ENCODE results near the gene STRAP. TPM values are rescaled to one million over a fixed set of nuclear protein-coding genes. Genes with fewer than 3 reads are reported as not detected.

Gene STRAP, protein sequence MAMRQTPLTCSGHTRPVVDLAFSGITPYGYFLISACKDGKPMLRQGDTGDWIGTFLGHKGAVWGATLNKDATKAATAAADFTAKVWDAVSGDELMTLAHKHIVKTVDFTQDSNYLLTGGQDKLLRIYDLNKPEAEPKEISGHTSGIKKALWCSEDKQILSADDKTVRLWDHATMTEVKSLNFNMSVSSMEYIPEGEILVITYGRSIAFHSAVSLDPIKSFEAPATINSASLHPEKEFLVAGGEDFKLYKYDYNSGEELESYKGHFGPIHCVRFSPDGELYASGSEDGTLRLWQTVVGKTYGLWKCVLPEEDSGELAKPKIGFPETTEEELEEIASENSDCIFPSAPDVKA
- total RNA-seq = 69.6 TPM

DNA sequence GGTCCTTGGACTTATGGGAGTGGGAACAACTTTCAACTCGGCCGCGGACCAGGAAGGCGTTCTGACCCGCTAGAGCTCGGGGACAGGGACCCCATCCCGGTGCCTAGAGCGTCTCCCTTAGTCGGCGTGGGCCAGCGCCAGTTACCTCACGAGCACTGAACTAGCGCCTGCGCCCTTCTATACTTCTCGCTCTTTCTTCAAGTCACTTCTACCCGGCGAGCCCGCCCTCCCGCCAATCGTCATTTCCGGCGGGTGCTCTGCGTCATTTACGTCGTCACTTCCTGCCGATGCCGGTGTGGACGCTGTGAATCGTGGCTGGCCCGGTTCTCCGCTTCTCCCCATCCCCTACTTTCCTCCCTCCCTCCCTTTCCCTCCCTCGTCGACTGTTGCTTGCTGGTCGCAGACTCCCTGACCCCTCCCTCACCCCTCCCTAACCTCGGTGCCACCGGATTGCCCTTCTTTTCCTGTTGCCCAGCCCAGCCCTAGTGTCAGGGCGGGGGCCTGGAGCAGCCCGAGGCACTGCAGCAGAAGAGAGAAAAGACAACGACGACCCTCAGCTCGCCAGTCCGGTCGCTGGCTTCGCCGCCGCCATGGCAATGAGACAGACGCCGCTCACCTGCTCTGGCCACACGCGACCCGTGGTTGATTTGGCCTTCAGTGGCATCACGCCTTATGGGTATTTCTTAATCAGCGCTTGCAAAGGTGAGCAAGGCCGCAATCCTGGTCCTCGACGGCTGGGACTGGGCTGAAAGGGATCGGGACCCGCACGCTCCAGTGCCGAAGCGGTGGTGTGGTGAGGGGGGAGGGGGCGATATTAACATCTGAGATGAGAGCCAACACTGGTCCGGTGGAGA lies at the start of gene STRAP:
STRAP (plus strand) TSS at position 270 of the 854 bp plus-strand sequence; CDS start at position 591, 321 bp downstream.
- intact Hi-C loops (cut with DNase I) = no loop called here
- peak; percentile 99 for ATAC-seq
- DNase-seq (ENCODE audit: low spot score) = peak; percentile 98

DNA sequence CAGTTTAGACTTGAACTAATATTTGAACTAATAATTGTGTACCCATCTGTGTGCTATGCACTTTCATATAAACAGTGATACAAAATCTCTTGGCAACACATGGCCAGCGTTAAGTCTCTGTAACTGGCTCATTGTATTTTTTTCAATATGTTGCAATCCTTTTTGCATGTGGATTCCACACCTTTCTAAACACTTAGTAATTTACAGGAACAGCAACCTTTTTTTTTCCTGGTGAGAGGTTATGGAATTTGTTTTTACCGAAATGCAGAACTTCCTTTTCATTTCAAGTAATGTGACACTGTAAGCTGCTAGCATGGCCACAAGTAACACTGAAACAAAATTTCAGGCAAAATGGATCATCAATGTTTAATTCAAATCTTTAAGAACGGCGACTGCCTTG lies 47.6 kb upstream of the STRAP start:
- ATAC-seq = no peak
- intact Hi-C loops (cut with DNase I) = no loop called here
- no peak for DNase-seq (ENCODE audit: low spot score)

DNA sequence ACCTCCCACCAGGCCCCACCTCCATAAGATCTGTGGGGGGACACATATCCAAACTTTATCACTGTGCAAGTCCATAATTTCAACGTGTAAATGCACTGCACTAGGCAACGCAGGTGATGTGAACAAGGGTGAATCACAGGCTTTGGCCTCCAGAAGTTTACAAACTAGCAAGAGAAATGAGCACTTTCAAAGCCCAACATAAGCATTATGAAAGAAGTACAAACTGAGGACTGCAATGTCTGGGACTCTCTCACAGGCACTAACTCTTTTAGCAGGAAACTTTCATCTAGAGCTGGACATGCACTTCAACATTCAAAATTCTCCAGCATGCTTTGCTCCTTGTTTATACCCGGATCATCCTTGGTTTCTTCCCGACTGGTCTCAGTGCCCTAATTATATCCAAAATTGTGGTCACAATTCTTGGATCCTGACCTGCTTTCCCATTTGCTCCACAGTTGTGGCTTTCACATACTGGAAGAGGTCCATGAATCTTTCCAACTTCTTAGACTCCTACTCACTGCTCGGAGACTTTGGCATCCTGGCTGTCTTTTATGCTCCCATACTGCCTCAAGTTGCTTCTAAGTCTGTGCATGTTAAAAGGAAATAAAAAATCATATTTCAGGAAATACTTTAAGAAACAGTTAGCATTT lies 44.9 kb upstream of the STRAP start:
- ATAC-seq (peak; percentile 84), DNase-seq (ENCODE audit: low spot score) (no peak)
- intact Hi-C loops (cut with DNase I) = no loop called here

DNA sequence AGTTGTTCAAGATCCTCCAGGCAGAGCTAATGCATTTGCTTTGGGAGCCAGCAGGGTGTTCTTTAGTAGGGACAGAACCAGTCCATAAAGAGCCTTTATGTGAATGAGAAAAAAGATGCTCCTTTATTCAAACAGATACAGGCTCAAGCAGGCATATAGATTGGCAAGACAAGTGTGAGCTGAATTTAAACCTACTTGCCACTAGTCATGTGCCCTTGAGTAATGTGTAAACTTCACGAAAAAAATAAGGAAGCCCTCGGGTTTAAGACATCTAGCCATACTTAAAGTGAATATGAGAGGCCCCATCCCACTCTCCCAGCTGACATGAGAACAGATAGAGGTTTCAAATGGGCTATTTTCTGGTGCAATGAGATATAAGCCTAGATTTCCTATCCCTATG lies 43.1 kb upstream of the STRAP start:
- ATAC-seq (no peak), DNase-seq (ENCODE audit: low spot score) (no peak)
- intact Hi-C loops (cut with DNase I) = no loop called here

DNA sequence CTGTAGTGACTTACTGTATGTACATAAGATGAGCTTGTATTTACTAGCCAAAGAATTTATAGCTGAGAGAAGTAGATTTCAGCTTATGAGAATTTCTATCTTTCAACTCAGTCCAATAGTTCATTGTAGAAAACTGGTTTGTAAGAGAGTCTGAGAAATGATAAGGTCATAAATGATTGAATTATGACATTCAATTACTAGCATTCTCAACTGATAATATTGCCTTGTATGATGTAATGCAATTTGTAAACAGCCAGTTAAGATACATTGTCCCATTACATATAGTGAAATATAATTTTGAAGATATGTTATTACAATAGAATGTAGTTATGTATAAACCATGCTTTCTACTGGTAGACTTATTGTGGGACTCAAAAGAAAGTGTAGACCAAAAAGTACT lies 42.5 kb upstream of the STRAP start:
- intact Hi-C loops (cut with DNase I) = no loop called here
- DNase-seq (ENCODE audit: low spot score) (no peak), ATAC-seq (no peak)

DNA sequence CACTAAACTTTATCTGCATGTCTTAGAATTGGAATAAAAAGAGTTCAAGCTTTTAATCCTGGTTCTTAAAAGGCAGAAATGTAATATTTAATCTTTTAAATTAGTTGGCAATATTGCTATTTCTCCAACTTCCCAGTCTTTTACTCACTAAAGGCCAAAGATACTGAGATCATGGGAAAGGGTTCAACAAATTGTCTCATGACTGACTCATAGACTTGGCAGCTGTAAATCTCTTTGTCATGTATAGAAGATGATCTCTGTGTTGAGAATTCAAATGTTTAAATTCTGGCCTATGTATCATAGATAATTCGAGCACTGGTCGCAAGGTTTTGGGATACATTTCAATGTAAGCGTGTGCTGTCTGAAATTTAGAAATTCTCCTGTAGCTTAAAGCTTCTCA lies 40.1 kb upstream of the STRAP start:
- ATAC-seq = no peak
- intact Hi-C loops (cut with DNase I) = no loop called here
- DNase-seq (ENCODE audit: low spot score) = no peak

DNA sequence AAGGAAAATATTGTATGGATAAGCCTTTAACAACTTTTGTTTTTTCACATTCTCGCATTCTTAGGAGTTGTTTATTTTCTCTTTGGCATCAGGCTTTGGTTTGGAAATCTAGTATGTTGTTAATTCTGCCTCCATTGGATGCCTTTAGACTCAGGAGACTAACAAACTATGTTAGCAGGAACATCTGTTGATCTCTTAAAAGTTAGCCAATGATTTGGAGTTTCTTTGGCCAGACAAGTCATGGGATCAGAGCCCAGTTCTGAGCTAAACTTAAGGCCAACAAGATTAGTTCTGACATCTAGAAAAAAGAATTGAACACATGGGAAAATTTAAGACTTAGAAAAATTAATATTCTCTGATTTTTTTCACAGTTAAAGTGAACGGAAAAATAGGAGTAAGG lies 35.3 kb upstream of the STRAP start:
- intact Hi-C loops (cut with DNase I) = no loop called here
- DNase-seq (ENCODE audit: low spot score) (no peak), ATAC-seq (peak; percentile 95)

DNA sequence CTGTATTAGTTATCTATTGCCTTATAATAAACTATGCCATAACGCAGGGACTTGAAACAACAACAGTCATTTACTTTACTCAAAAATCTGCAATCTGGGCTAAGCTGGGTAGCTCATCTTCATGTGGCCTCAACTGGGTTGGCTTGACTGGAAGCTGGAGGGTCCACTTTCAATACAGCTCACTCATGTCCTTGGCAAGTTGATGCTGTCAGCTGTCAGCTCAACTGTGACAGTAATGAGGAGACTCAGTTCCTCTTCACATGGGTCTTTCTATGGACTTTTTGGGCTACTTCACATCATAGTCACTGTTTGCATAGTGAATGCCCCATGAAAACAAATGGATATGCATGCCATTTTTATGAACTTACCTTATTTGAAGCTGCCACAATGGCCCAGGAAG lies 33.6 kb upstream of the STRAP start:
- ATAC-seq (no peak), DNase-seq (ENCODE audit: low spot score) (no peak)
- intact Hi-C loops (cut with DNase I) = no loop called here

DNA sequence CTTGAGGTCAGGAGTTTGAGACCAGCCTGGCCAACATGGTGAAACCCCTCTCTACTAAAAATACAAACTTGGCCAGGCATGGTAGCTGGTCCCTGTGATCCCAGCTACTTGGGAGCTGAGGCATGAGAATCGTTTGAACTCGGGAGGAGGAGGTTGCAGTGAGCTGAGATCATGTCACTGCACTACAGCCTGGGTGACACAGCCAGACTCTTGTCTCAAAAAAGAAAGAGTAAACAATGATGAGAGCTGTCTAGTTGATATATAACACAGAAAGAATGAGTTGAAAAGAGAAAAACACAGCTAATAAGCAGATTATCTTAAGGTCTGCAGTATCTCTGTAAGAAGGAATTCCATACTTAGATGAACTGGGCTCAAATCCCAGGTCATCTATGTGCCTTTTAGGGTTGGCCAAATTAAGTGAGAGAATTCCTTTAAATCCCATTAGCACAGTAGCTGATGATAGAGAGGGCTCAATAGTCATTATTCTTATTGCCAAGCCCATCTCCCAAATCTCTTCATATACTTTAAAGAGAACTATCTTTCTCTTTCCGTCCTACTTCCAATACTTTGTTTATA lies 31.1 kb upstream of the STRAP start:
- ATAC-seq (no peak), DNase-seq (ENCODE audit: low spot score) (no peak)
- intact Hi-C loops (cut with DNase I) = no loop called here

DNA sequence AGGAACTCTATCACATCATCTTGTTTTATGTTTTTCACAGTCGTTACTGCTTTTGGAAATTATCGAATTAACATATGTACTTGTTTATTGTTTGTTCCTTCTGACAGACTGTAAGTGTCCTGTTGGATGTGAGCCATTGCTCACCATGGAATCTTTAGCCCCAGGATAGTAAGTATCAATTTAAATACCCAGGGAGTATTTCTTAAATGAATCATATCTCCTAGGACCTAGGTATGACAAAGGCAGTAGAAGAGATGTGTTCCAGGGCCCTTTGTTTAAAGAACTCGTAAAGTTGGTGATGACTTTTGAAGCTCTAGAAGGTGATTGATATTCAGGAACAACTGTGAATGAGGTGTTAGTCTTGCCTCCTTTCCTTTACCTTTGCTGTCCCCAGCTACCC lies 30.3 kb upstream of the STRAP start:
- ATAC-seq (no peak), DNase-seq (ENCODE audit: low spot score) (no peak)
- intact Hi-C loops (cut with DNase I) = no loop called here

DNA sequence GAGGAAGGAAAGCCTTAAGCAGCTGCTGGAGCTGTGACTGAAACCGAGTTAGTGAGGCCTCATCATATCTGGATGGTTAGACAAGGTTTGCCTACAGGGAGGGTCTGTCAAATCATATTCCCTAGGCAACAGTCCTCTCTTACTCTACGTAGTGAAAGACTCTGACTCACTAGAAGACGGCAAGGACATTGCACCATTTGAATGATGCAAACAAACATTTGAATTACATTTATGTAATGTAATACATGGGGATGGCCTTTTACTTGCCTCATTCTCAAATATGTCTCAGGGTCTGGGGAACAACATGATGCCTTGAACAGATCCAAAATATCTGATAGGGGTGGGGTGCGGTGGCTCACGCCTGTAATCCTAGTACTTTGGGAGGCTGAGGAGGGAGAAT lies 29.8 kb upstream of the STRAP start:
- DNase-seq (ENCODE audit: low spot score) = no peak
- ATAC-seq = no peak
- intact Hi-C loops (cut with DNase I) = no loop called here

DNA sequence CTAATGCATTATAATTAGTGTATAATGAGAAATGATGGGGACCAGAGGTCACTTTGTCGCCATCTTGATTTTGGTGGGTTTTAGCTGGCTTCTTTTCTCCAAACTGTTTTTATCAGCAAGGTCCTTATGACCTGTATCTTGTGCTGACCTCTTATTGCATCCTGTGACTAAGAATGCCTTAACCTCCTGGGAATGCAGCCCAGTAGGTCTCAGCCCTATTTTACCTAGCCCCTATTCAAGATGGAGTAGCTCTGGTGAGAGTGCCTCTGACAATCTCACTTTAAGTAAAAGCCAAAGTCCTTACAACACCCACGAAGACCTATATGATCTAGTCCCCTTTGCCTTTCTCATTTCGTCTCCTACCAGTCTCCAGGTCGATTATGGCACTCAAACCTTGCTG lies 28.3 kb upstream of the STRAP start:
- no peak for ATAC-seq
- DNase-seq (ENCODE audit: low spot score) = no peak
- intact Hi-C loops (cut with DNase I) = no loop called here

DNA sequence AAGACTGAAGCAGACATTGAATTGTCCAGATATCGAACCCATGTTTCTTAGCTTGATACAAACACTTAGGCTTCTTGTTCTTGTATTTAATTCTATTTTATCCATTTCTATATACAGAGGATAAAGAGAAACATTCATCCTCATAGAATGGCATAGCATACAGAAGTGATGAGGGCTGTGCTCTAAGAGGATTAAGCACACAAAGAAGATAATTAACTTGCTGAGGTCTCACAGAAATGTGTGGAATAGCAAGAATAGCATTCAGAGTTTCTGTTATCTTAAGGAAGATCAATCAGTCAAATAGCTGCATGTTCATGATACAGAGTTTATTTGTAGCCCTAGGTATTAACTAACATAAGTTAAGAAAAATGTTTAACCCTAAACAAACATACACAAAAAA lies 27.3 kb upstream of the STRAP start:
- intact Hi-C loops (cut with DNase I) = loop anchor here (5.0 kb wide), 1 partner anchor 263 kb away; no protein-coding TSS in a partner anchor
- no peak for ATAC-seq
- no peak for DNase-seq (ENCODE audit: low spot score)

DNA sequence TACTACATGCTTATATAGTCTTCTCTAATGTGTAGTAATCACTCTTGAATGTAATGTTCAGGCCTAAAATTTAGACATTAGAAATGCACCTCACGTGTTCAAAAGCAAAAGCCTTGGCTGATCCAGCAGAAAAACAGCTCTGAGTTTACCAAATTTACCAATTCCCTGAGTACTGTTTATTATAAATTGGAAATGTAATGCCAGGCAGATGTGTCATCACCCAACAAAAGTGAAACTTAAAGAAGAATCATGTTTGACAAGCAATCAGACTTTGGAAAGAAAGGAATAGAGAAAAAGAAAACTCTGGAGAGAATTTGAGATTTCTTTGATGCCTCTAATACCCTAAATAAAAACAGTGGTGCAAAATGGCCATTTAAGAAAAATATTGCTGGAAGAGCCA lies 26.5 kb upstream of the STRAP start:
- intact Hi-C loops (cut with DNase I) = loop anchor here (5.0 kb wide), 1 partner anchor 263 kb away; no protein-coding TSS in a partner anchor
- ATAC-seq (no peak), DNase-seq (ENCODE audit: low spot score) (no peak)

DNA sequence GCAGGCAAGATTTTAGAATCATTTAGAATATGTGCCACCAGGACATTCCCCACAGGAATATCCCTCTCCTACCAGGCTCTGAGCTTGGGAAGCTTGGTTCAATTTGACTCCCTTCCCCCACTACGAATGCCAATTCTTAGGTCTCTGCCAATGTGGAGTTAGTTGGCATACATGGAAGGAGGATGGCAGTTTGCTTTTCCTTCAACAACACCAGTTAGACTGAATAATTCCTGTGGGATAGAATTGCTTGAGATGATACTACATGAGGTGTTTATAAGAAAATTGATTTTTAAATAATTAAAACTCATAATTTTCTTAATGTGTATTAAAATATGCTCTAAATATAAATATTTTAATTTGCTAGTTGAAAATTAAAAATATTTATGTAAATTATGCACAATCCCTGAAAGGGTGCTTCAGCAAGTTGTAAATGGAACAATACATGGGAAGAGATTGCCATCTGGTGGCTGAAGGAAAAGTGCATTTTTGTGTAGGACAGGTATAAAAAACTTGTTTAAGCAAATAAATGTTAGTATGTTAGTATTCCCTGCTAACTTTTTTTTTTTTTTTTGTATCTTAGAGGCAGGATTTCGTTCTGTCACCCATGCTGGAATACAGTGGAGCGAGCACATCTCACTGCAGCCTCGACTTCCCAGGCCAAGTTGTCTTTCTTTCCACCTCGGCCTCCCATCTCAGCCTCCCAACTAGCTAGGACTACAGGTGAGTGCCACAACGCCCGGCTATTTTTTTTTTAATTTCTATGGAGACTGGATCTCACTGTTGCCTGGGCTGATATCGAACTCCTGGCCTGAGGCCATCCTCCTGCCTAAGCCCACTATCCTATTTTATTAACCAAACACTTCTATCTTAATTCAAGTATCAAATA lies 25.8 kb upstream of the STRAP start:
- no peak for DNase-seq (ENCODE audit: low spot score)
- ATAC-seq = peak; percentile 86
- intact Hi-C loops (cut with DNase I) = loop anchor here (5.0 kb wide), 1 partner anchor 264 kb away; no protein-coding TSS in a partner anchor

DNA sequence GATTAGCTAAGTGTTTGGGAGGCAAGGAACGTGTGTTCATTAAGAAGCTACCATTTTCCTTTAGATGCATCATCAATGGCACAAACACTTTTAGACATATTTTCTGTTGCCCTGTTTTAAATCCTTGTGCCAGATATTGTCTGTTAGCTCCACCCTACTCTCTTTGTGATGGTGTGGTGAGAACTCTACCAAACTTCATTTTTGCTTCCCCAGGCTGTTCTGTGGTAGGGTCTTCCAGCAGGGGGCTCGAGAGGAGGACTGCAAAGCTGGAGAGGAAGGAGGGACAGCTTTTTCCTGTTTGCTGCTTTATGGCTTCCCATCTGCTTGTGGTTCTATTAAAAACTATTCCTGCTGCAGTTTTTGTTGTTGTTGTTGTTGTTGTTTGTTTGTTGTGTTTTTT lies 23.8 kb upstream of the STRAP start:
- DNase-seq (ENCODE audit: low spot score) (no peak), ATAC-seq (no peak)
- intact Hi-C loops (cut with DNase I) = loop anchor here (5.0 kb wide), 1 partner anchor 266 kb away; no protein-coding TSS in a partner anchor

DNA sequence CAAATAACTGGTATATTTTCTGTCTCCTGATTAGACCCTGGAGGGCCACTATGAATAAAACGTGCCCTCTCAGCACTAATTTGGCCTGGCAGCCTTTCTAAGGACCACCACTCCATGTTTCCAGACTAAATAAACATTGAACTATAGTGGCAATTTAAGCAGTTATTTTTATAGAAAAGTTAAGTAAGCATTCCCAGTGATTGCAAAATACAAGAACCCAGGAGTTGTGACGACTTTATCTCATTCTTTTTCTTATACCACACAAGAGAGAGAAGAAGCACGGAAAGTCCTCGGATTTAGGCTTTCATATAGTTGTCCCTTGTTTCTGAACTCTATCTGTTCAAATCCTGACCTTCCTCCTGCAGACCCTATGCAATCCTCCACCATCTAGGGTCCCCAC lies 23.1 kb upstream of the STRAP start:
- no peak for ATAC-seq
- intact Hi-C loops (cut with DNase I) = loop anchor here (5.0 kb wide), 1 partner anchor 267 kb away; no protein-coding TSS in a partner anchor
- DNase-seq (ENCODE audit: low spot score) = no peak

DNA sequence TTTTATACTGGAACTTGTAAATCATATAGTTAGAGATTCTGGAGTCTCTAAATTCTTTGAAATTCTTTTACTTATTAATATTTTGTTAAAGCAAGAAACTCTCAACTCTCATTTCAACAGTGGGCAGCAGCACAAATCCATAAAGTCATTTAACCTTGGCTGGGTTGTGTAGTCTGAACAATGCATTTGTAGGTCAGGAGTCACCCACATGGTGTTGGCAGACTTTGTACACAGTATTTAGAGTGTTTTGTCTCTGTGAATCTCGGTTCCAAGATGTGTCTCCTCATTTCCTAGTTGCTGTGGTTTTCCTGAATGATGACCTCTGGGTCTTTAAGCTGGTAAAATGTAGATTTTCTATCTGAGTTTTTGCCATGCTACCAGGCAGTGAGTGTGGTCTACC lies 20.8 kb upstream of the STRAP start:
- intact Hi-C loops (cut with DNase I) = no loop called here
- no peak for ATAC-seq
- DNase-seq (ENCODE audit: low spot score) = no peak
